ENCODE results near the gene ATG12. TPM values are rescaled to one million over a fixed set of nuclear protein-coding genes. Genes with fewer than 3 reads are reported as not detected.
"Not testable (repeated sequence)": the region's sequence is repeated elsewhere in the genome, so short reads cannot be mapped to it uniquely, and the experiment has no call there.

The ATG12 gene
- polyA plus RNA-seq, 5 donors, result 56.6 to 90.3 (median 82.1) TPM

DNA sequence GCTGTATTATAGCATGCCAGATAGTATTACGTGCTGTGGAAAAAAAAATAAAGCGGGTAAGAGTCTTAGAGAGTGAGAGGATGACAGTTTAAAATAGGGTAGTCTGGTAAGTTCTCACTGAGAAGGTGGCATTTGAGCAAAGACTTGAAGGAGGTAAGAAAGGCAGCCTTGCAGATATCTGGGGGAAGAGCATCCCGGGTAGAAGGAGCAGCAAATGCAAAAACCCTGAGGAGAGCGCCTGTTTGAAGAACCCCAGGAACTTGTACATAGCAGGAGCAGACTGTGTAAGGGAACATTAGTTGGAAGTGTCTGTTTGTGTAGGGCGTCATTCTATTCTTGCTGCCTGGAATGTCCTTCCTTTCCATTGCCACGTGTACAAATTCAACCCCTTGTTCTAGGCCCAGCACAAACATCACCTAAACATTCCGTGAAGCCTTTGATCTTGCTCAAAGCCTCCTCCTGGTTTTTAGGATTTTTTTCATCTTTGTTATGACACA, 3.0 kb upstream of the ATG12 start:
- no peak for DNase-seq

DNA sequence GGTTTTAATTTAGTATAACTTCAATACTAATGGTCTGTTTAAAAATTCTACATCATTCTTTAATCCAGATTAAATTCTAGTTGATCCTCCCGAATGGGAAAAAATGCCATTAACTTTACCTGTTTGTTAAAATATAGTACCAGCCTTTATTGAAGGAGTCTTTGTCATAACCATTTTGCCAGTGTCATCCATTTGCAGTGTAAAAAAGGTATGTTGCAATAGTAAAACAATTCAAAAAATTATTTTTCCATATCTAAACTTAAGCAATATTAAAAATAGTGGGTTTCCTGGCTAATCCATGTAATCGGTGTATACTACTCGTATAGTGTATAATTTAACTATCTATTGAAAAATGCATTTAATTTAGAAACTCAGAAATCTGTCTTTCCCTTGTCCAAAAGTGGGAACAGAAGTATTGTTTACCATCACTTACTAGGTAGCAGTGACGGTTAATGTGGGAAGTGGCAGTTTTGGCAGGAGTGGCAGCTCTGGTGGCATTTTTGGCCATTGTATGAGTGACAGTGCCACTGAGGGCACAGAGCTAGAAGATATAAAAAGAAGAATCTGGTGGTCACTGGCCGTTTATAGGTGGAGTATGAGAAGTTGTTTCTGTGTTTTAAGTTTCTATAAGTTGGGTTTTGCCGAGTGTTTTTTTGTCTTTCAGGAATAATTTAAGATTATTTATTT, 2.2 kb upstream of the ATG12 start:
- no peak for DNase-seq

DNA sequence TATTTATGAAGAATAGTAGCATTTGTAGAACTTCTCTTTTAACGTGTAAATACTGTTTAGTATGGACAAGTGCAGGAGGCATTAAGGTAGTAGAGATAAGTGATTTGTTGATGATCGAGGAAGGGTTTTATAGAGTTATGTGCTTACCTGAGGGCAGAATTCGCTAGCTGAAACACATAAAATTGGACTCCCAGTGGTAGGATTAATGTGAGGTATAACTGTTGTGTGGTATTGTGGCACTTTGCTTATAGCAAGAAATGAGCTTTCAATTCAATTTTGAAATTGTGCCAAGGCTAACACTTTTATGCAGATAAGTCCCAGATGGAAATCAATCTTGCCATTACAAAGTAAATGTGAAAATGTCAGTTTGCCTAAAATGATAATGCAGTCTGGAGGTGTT, 1.6 kb upstream of the ATG12 start:
- DNase-seq, result no peak

DNA sequence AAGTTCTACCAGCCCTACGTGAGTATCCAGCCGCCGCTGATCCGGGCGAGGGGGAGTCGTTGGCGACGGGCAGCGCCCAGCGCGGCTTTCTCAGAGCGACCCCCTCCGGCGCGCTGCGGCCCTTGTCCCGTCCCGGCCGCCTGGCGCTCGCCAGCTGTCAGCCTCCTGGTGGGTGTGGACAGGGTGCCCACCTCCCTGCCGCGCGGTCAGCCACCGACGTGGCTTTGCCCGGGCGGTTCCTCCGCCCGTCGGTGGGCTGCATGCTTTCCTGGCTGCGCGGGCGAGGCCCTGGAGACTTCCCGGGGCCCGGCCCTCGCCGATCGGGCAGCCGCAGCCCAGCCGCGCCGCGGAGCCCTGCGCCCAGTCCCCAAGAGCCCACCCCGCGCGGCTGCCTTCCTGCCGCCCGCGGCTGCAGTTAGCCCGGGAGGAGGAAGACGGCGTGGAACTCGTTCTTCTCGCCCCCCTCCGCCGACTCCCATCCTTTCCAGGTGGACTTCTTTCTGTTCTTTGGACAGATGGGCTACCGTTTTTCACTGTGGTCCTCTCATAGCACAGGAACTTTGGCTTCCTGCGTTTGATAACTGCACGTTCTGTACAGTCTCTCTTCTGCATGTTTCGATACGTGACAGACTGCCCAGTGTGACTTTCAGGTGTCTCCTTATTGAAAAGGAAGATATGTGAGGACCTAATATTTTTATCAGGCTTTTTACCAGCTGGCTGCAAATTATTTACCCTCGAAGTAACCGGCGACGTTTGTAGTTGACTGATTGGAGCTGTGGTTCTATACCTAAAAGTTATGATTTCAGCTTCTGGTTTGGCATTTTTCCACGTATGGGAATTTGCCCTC, 947 bp upstream of the ATG12 start:
- peak; percentile 83 to 87 for DNase-seq

DNA sequence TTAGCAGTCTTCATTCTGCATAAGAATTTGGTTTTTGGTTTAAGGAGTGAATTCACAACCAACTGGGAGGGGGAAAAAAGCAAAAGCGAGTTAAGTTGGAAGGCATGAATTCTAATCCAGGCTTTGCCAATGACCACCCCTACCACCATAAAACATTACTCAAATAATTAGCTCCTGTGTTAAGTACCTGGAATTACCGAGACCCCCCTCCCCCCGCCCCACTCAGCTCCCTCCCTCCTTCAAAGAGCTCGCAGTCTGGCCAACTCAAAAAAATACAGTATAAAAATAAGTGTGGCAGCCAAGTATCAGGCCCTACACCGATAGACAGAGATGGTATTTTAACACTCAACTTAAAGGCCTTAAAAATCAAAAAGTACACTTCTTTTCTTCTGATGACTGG, 492 bp downstream of the ATG12 start:
- DNase-seq, result no peak

DNA sequence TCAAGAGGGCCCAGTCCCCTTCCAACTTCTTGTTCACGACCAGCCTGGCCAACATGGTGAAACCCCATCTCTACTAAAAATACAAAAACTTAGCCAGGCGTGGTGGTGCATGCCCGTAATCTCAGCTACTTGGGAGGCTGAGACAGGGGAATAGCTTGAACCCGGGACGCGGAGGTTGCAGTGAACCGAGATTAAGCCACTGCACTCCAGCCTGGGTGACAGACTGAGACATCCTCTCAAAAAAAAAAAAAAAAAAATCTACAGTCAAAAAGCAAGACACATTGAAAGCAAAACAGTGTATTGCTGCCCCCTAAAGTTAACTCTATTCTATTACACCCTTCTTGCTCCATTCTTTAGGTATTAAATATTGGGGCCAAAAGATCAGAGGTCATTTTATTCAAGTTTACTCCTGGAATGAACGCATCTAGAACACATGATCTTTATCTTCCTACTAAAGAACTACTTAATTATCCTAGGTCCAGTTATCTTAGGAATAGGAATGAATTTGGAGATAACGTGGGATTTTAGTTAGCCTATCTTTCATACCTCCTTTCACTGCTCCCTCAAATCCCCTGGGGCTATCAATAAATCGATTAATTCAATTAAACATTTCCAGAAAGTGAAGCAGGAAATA, 2.4 kb downstream of the ATG12 start:
- DNase-seq, result peak in 1 of 2 donors; percentile 47

DNA sequence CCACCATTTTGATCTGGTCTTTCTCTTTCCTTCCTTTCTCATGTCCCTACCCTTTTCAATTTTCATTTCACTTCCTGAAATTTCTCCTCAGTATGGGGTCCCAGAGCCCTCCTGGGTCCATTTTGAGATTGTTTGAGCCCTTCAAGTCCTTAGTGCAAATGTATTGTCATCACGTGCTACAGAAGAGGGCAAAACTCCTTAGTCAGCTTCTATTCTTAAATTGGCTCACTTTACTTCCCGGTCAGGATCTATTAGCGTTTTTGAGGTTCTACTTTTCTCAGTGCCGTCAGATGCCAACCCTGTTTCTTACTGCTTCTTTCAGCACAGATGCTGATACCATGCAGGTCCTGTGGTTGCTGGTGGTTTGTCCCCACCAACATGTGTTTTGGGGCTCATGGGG, 5.9 kb downstream of the ATG12 start:
- DNase-seq, result no peak

DNA sequence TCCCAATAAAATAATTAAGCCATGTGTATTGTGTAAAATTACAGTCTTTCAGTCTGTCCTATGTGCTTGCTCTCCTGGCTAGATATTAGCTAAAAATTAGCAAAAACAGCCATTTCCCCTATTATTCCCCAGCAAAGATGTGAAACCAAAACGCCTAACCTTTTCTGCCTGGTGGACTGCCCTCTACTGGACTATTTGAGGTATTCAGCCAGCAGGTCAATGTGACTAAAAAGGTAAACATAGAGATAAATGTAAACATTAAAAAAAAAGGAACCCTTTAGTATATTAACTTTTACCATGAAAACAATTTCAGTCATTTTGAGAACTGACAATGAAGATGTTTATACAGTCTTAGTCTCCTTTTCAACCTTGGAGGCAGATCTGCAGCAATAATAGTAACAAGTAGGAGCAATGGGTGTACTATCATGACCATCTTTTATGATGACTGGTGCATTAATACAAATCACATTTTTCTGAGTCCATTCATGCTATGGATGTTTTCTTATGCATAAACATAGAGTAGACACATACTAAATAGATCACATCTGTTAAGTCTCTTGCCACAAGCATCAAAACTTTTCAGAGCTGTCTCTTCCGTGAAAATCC, 10.1 kb downstream of the ATG12 start:
- no peak for DNase-seq

DNA sequence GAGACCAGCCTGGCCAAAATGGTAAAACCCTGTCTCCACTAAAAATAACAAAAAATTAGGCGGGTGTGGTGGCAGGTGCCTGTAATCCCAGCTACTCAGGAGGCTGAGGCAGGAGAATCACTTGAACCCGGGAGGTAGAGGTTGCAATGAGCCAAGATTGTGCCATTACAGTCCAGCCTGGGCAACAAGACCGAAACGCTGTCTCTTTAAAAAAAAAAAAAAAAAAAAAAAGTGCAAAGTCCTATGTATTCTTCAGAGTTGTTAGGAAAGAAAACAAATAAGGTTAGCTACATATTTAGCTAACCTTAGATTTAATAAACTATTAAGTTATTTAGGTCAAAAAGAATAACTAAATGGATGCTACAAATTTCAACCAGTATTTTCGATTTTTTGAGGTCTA, 11.5 kb downstream of the ATG12 start:
- no peak for DNase-seq

DNA sequence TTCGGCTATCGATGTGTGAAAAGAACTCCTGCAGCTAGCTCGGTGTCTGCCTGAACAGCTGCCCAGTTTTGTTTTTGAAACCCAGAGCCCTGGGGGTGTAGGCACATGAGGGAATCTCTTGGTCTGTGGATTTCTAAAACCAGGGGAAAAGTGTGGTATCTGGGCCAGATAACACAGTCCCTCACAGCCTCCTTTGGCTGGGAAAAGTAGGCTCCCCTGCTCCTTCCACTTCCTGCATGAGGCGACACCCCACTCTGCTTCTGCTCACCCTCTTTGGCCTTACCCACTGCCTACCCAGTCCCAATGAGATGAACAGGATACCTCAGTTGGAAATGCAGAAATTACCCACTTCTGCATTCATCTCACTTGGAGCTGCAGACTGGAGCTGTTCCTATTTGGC, 15.4 kb downstream of the ATG12 start:
- DNase-seq, result no peak

DNA sequence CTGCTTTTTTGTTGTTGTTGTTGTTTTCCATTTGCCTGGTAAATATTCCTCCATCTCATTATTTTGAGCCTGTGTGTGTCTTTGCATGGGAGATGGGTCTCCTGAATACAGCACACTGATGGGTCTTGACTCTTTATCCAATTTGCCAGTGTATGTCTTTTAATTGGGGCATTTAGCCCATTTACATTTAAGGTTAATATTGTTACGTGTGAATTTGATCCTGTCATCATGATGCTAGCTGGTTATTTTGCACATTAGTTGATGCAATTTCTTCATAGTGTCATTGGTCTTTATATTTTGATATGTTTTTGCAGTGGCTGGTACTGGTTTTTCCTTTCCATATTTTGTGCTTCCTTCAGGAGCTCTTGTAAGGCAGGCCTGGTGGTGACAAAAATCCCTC, 16.4 kb downstream of the ATG12 start:
- DNase-seq, result not testable (repeated sequence)

DNA sequence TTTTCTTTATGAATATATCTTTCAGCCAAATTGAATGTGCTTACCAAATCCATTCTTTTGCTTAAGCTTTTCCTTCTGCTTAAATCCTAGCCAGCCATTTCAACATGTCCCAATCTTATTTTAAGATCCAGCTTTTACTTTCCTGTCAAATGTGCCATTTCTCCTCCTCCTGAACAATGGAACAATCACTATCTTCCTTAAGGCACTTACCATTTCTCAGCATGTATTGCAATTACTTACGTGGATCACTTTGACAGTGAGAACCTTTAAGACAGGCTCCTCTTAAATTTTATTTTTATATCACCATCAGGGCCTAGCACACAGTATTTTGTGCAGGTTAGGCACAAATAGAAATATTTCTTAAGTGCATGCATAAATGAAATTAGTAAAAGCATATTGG, 20.5 kb downstream of the ATG12 start:
- DNase-seq, result no peak

DNA sequence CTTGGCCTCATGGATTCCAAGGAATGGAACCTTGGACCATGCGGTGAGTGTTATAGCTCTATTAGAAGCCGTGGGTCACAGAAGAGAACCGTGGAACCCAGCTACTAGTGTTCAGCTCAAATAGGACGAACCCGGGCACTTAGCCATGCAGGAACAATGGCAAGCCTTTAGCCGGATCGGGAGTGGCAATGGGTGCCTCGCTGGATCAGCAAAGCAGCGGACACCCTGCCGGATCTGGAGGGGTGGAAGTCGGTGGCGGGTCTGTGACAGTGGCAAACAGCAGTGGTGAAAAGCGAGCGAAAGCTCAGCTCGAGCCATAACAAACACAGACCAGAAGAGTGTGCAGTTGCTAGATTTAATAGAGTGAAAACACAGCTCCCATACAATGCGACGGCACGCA, 22.5 kb downstream of the ATG12 start:
- DNase-seq, result no peak

DNA sequence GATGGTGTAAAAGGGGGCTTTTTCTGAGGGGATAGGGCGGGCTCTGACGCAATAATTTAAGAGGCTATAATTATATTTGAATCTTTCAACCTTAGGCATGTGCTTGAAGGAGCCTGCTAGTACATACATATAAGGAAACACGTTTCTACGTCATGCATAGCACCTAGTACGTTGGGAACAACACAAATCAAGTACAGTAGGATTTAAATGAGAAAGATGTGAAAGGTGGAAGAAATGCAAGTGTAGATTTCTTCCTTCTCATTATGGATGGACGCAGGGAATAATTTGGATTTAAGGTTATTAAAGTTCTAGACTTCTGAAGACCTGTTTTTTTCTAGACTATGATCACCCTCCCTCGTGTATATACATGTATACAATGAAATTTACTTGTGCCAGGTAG, 24.0 kb downstream of the ATG12 start:
- no peak for DNase-seq

DNA sequence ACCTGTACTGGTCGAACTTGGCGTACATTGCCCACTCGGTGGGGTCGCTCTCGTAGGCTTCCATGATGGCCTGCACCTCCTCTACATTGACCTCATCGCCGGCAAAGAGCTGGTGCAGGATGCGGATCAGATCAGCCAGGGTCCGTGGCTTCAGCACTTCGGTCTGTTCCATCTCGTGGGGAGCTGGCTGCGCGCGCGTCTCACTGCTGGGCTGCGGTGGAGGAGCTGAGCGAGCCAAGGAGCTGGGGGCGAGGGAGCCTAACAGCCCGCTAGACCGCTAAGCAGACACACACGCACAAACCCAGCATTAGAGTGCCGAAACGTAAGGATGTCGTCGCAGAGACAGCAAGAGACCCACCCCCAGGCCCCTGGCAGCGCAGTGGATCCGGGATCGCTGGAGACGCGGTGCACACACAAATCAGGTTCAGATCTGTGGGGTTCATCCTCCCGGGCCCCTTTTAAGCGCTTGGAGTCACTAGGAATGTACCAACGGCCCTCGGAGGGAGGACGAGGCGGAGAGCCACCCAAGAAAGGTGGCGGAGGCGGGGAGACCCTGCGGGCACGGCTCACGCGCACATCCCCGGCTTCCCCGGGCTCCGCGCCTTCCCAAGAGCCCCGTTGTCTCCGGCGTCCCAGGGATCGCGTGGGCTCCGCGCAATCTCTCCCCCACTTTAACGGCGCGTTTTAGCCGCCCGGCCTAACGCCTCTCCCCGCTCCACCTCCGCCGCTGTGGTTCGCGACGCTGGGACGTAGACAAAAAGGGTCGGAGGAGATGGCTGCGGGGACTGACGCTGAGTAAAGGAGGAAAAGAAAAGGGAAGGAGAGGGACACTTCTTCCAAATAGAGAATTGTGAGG, 24.9 kb downstream of the ATG12 start, which contains the start of gene CDO1:
CDO1 (minus strand) TSS at position 434 of the 856 bp plus-strand sequence; CDS start at position 172, 262 bp downstream.
- DNase-seq, result peak; percentile 84 to 86

DNA sequence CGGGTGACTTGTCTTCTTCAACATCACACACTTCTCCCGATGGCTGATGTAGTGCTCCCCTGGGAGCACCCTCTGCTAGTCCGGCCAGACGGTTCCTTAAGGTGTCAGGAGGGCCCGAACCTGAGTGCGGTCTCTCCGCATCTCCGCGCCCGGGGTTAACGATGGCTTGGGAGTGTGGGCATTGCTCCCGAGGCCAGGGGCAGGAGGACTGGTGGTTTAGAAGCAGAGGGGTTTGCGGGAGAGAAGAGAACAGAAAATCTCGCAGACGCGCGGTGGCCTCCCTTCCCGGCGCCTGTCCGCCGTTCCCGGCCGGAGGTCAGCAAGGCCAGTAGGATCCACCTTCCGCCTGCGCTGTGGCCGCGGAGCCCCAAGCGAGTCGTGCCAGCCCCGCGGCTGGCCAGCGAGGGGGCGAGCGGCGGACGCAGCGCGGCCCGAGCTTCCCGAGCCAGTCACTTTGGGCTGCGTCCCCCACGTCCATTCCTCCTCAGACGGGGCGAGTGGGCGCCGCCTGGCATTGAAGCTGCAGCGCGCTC, 25.6 kb downstream of the ATG12 start:
- peak; percentile 18 to 23 for DNase-seq

DNA sequence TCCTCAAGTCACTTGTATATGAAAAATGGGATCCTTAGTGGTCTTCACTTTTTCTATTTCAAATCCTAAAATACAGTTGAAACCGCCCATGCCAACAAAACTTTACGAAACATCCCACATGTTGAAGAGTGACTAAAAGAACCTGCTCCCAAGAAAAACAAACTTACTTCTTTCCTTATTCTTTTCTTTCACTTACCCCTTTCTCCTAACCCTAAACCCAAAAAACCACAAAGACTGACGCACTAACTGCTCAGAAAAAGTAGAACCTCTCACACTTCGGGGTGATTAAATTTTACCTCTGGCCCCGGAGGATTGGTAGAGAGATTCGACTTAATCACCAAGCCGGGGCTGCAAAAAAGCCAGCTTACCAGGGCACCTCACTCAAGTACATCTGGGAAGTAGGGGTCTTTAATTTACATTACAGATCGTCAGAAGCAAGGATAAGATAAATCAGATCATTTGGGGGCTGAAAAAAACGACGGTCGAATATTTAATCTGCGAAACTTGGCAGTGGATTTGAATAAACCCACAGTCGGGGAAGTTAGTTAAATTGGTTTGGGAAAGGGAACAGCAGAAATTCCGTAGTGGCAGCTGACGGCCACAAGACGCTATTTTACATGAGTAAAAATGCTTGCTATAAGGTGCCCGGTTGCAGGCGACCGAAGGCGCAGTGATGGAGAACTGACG, 26.2 kb downstream of the ATG12 start:
- DNase-seq, result no peak

DNA sequence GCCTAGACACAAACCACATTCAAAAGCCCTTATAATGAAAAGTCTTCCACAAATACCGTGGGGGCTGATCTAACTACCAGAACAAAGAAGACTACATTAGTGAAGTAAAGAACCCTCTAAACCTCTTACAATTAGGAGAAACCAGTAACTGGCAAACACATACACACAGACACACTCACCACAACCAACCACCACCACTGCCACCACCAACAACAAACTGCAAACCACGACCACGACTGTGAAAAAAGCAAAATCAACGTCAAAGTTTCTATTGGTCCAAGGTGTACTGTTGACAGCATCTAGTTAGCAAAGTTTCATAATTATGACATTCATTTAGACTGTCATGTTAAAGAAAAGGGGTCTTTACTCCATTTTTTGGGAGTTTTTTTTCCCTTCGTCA, 27.6 kb downstream of the ATG12 start:
- no peak for DNase-seq

DNA sequence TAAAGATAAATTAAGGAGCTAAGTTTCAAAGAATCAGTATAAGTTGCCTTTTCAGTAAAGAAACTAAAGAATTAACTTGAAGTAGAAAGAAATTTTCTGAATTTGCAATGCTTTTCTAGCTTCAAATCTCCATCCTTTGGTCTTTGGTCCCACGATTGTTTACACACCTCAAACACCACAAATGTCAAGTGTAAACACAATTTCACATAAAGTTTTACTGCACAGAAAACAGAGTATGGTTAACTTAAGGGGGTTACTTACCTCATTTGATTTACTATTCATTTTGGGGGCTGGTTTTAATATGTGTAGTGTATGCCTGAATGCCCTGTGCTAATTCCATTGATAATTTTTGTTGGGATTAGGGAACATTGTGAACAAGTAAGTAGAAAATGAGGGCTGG, 29.0 kb downstream of the ATG12 start:
- DNase-seq, result no peak

DNA sequence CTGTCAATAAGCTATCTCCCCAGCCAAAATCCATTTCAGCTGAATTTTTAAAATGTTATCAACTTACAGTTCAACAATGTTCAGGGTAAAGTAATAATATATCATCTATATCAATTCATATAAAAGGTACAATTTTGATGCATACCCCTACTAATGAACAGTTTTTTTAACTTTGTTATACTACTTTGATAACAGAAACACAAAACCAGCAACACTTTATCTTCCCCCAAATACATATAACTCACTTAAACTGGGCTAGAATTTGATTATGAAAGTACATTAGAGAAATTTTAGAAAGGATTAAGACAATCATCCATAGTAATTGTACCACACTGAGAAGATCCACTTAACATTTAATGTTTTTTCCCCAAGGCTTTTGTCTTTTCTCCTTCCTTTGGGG, 30.0 kb downstream of the ATG12 start:
- DNase-seq, result no peak
